H1 (cell line): ENCODE results near the gene PRDM5. TPM values are rescaled to one million over a fixed set of nuclear protein-coding genes. Genes with fewer than 3 reads are reported as not detected.

Source experiments
- CTCF ChIA-PET: fragments of 300-600 bp; sonication (Branson Sonifier 250); formaldehyde crosslinking; loops from one replicate; lab custom pipeline; 2021; ENCODE audit not compliant: partially characterized antibody; lab: Charles Lee
- POLR2A ChIA-PET: fragments of 300-600 bp; sonication (Branson Sonifier 250); formaldehyde crosslinking; loops from one replicate; lab custom pipeline; 2021; ENCODE audit warnings: inconsistent platforms; ENCODE audit not compliant: partially characterized antibody; lab: Charles Lee
- DNase-seq, 2 experiments: peaks; one replicate each; pipeline versions ENCODE4 v3.0.0 to v3.0.0-alpha.2; 2010 to 2022; ENCODE audit warnings: low spot score in 2 of 2, low read depth in 1 of 2, mixed read lengths in 1 of 2
- FAIRE-seq: peaks from 2 replicates; lab custom pipeline; 2011; peaks lifted over from hg19 to GRCh38; lab: Jason Lieb, UNC
- H2AFZ ChIP-seq: 2 replicates; pipeline ENCODE4 v1.8.1; 2012; ENCODE audit warnings: low read length, inconsistent platforms
- H2AK5ac ChIP-seq: 2 replicates; pipeline ENCODE4 v1.6.1; 2013; ENCODE audit warnings: low read depth, low read length
- H2BK120ac ChIP-seq: replicated peaks from 2 replicates; pipeline ENCODE3; 2013; ENCODE audit warnings: low read depth, low read length, inconsistent platforms
- H2BK12ac ChIP-seq: 2 replicates; pipeline ENCODE4 v1.6.1; 2013; ENCODE audit warnings: low read depth, low read length
- H2BK15ac ChIP-seq: 2 replicates; pipeline ENCODE4 v1.6.1; 2013; ENCODE audit warnings: low read length
- H2BK20ac ChIP-seq: 2 replicates; pipeline ENCODE4 v1.6.1; 2013; ENCODE audit warnings: low read length
- H2BK5ac ChIP-seq: 2 replicates; pipeline ENCODE4 v1.6.1; 2013; ENCODE audit warnings: low read depth, low read length
- H3K14ac ChIP-seq: 2 replicates; pipeline ENCODE4 v1.6.1; 2013; ENCODE audit warnings: inconsistent platforms; ENCODE audit not compliant: insufficient read length
- H3K18ac ChIP-seq: 2 replicates; pipeline ENCODE4 v1.6.1; 2013; ENCODE audit warnings: low read length; ENCODE audit errors: extremely low read depth
- H3K23ac ChIP-seq: 2 replicates; pipeline ENCODE4 v1.6.1; 2013; ENCODE audit warnings: inconsistent platforms; ENCODE audit not compliant: insufficient read length
- H3K23me2 ChIP-seq: 2 replicates; pipeline ENCODE4 v1.6.1; 2013; ENCODE audit warnings: low read depth, low read length
- H3K27ac ChIP-seq: 2 replicates; pipeline ENCODE4 v1.6.1; 2011; ENCODE audit warnings: low read depth, low read length, inconsistent platforms
- H3K27me3 ChIP-seq, 4 experiments: replicated peaks in 1 of 4; 1 replicate in 1 of 4; 2 replicates in 3 of 4; pipeline versions ENCODE4 v1.6.1 to v1.8.1; 2011 to 2013; ENCODE audit warnings: low read length in 3 of 4, mild to moderate bottlenecking in 3 of 4, inconsistent platforms in 2 of 4, mixed read lengths in 2 of 4, moderate library complexity in 1 of 4; ENCODE audit not compliant: control insufficient read depth in 3 of 4, insufficient read depth in 3 of 4; ENCODE audit errors: extremely low read depth in 1 of 4
- H3K36me3 ChIP-seq, 4 experiments: 2 replicates each; pipeline versions ENCODE4 v1.6.1 to v1.8.1; 2011 to 2013; ENCODE audit warnings: mild to moderate bottlenecking in 4 of 4, low read length in 3 of 4, moderate library complexity in 2 of 4, control low read depth in 1 of 4, inconsistent platforms in 1 of 4; ENCODE audit not compliant: insufficient read depth in 4 of 4, control insufficient read depth in 2 of 4
- H3K4ac ChIP-seq: replicated peaks from 2 replicates; pipeline ENCODE3; 2013; ENCODE audit warnings: low read length, low read depth, mixed read lengths, inconsistent platforms; ENCODE audit not compliant: insufficient read length
- H3K4me1 ChIP-seq, 4 experiments: replicated peaks in 1 of 4; 1 replicate in 1 of 4; 2 replicates in 3 of 4; pipeline versions ENCODE4 v1.6.1 to v1.8.1; 2011 to 2013; ENCODE audit warnings: low read length in 3 of 4, inconsistent platforms in 2 of 4, mixed read lengths in 1 of 4; ENCODE audit not compliant: insufficient read depth in 4 of 4, control insufficient read depth in 3 of 4
- H3K4me2 ChIP-seq, 2 experiments: 2 replicates each; pipeline versions ENCODE4 v1.6.1 to v1.8.1; 2011 to 2013; ENCODE audit warnings: low read depth in 2 of 2, low read length in 2 of 2, control low read depth in 1 of 2, inconsistent platforms in 1 of 2, mild to moderate bottlenecking in 1 of 2; ENCODE audit not compliant: insufficient read depth in 1 of 2
- H3K4me3 ChIP-seq, 4 experiments: fragments of 200-600, 300-600 bp in 1 of 4; sonication (generic), shearing (Covaris generic), sonication (Bioruptor Twin) in 1 of 4; 2 replicates each; pipeline versions ENCODE4 v1.5.1 to v1.8.1; 2011 to 2016; ENCODE audit warnings: low read length in 4 of 4, low read depth in 3 of 4, control low read depth in 2 of 4, inconsistent platforms in 2 of 4, mild to moderate bottlenecking in 2 of 4, mixed read lengths in 1 of 4, moderate library complexity in 1 of 4; ENCODE audit not compliant: insufficient read depth in 2 of 4; ENCODE audit errors: extremely low read depth in 1 of 4
- H3K56ac ChIP-seq: replicated peaks from 2 replicates; pipeline ENCODE3; 2013; ENCODE audit warnings: low read depth, mild to moderate bottlenecking, mixed read lengths, low read length, inconsistent platforms; ENCODE audit not compliant: insufficient read length
- H3K79me1 ChIP-seq: 2 replicates; pipeline ENCODE4 v1.6.1; 2013; ENCODE audit warnings: low read depth, low read length, control low read depth
- H3K79me2 ChIP-seq, 2 experiments: 2 replicates each; pipeline versions ENCODE4 v1.6.1 to v1.8.1; 2012 to 2013; ENCODE audit warnings: low read length in 2 of 2, mild to moderate bottlenecking in 2 of 2, inconsistent platforms in 1 of 2; ENCODE audit not compliant: insufficient read depth in 2 of 2, control insufficient read depth in 1 of 2
- H3K9ac ChIP-seq, 4 experiments: replicated peaks in 1 of 4; 1 replicate in 1 of 4; 2 replicates in 3 of 4; pipeline versions ENCODE4 v1.6.1 to v1.8.1; 2011 to 2013; ENCODE audit warnings: low read depth in 3 of 4, low read length in 3 of 4, control low read depth in 2 of 4, mild to moderate bottlenecking in 2 of 4, moderate library complexity in 2 of 4, inconsistent platforms in 1 of 4; ENCODE audit errors: extremely low read depth in 1 of 4
- H3K9me3 ChIP-seq, 2 experiments: 2 replicates each; pipeline versions ENCODE4 v1.6.1 to v1.8.1; 2012 to 2013; ENCODE audit warnings: mild to moderate bottlenecking in 2 of 2, moderate library complexity in 2 of 2, control low read depth in 1 of 2, inconsistent platforms in 1 of 2, low read depth in 1 of 2, low read length in 1 of 2, mixed read lengths in 1 of 2; ENCODE audit not compliant: insufficient read depth in 2 of 2
- H4K20me1 ChIP-seq, 2 experiments: replicated peaks in 1 of 2; 2 replicates each; pipeline versions ENCODE3 to v1.8.1; 2011 to 2013; ENCODE audit warnings: inconsistent platforms in 2 of 2, low read length in 2 of 2, mild to moderate bottlenecking in 1 of 2; ENCODE audit not compliant: insufficient read depth in 2 of 2, control insufficient read depth in 1 of 2
- H4K5ac ChIP-seq: 2 replicates; pipeline ENCODE4 v1.6.1; 2013; ENCODE audit warnings: low read length, low read depth, mixed read lengths, inconsistent platforms; ENCODE audit not compliant: insufficient read length
- H4K8ac ChIP-seq: 2 replicates; pipeline ENCODE4 v1.8.0; 2013; ENCODE audit warnings: mild to moderate bottlenecking, moderate library complexity, low read length, inconsistent platforms; ENCODE audit not compliant: insufficient read depth; ENCODE audit errors: extremely low read depth
- H4K91ac ChIP-seq: replicated peaks from 2 replicates; pipeline ENCODE3; 2013; ENCODE audit warnings: low read length, mixed read lengths, inconsistent platforms; ENCODE audit not compliant: insufficient read length
- NRF1 ChIP-seq: IDR thresholded peaks from 2 replicates; pipeline ENCODE4 v1.6.1; 2011; ENCODE audit warnings: mild to moderate bottlenecking, low read depth, low read length, improper control_type of control experiment
- WGBS, 2 experiments: shearing (Covaris generic) in 1 of 2; methylation state at CpG; one replicate each; pipeline versions ENCODE4 v1.1.6 to v1.1.7; 2013 to 2015; ENCODE audit warnings: low lambda C conversion rate in 2 of 2, mixed read lengths in 2 of 2, inconsistent platforms in 1 of 2, low coverage in 1 of 2, missing lambda C conversion rate in 1 of 2; ENCODE audit not compliant: insufficient replicate concordance in 2 of 2, insufficient coverage in 1 of 2, insufficient read length in 1 of 2; ENCODE audit errors: extremely low coverage in 1 of 2, missing lambda C conversion rate in 1 of 2; 5-methylcytosine and 5-hydroxymethylcytosine counted together
- polyA plus RNA-seq, 7 experiments: library from polyadenylated mRNA; depleted of rRNA in 3 of 7; stranded (reverse) in 5 of 7; unstranded in 2 of 7; fragments of >200 nt in 5 of 7; fragments of 200-250 nt in 2 of 7; gene quantifications; 1 replicate in 5 of 7; 2 replicates in 1 of 7; 4 replicates in 1 of 7; pipeline versions ENCODE4 v1.2.1 to v1.2.3, GENCODE V29; 2011 to 2013; ENCODE audit warnings: missing spikeins in 2 of 7, mixed read lengths in 2 of 7
- total RNA-seq: library from RNA; stranded (reverse); fragmentation: NEBNext Ultra II Directional; extraction: Animal tissue kit (Norgen Biotek cat#: 25700); gene quantifications from 2 replicates; pipeline ENCODE4 v1.2.1, GENCODE V29; 2021
- TF ChIP-seq, protein P1 (sequence below): IDR thresholded peaks from 2 replicates; pipeline ENCODE4 v1.6.1; 2011; ENCODE audit warnings: low read depth, mild to moderate bottlenecking, low read length; ENCODE audit not compliant: insufficient read depth

PRDM5 gene
- total and polyA plus RNA-seq, 2 of the 8 experiments (the other 6 are each of a cell fraction or from before 2014, with no cell fraction given): 8.2 to 23.4 TPM

DNA sequence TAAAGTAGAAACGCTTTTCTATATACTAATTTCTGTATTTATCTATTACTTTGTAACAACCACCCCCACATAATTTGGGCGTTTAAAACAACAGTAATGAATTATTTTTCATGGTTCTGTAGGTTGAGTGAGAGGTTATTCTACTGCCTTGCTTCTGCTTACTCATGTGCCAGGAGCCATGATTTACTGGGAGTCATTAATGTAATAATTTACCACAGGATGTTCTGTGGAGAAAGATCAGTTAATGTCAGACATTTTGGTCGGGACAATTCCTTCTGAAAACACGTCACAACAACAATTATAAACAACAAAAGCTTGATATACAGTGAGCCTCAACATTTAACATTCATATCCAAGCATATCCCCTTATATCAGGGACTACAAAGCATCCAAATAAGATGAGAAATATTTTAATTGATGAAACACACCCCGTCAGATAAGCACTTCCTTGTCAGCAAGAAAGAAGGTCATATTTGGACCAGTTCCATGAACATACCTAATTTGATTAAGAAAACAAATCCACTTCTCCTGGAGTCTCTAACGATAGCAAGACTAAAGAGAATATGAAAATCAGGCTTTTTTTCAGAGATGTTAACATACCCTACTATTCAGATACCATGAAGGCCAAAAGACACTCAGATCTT, 238.5 kb downstream of the PRDM5 start:
- H3K18ac ChIP-seq: no peak overlapping the region
- no peak overlapping the region for H2BK120ac ChIP-seq
- no peak for DNase-seq
- 82% methylated on average over 6 of the region's 6 CpGs; no CpG with 5 or more reads in 1 of the 2 experiments for WGBS, 2 experiments
- no peak overlapping the region for H4K5ac ChIP-seq
- no peak overlapping the region for H3K23ac ChIP-seq
- H2BK5ac ChIP-seq: no peak overlapping the region
- FAIRE-seq: no peak
- H3K27ac ChIP-seq: no peak overlapping the region
- H3K9me3 ChIP-seq: no peaks in the 10 kb centered on the region
- no peak overlapping the region for H4K91ac ChIP-seq
- no peaks in the 10 kb centered on the region for H3K79me1 ChIP-seq
- no peak overlapping the region for H3K4me3 ChIP-seq
- H2AFZ ChIP-seq: no peak overlapping the region
- H3K79me2 ChIP-seq: no peaks in the 10 kb centered on the region
- no peak overlapping the region for H2BK12ac ChIP-seq
- peaks cover 0 to 4% (median 0%) of the 10 kb centered on the region in 4 experiments; a peak in 1 of 7 replicates for H3K4me1 ChIP-seq
- no peak overlapping the region for H3K14ac ChIP-seq
- H2AK5ac ChIP-seq: no peak overlapping the region
- ChIA-PET CTCF (interaction anchor here (1.9 kb wide), 1 partner anchor 11 kb away, joined by 9 read pairs; no protein-coding TSS in a partner anchor), POLR2A (interaction anchor here (1.4 kb wide), 1 partner anchor 11 kb away, joined by 6 read pairs; no protein-coding TSS in a partner anchor)
- H3K4me2 ChIP-seq: no peak overlapping the region
- no peak overlapping the region for H3K4ac ChIP-seq
- no peaks in the 10 kb centered on the region for H3K27me3 ChIP-seq
- H3K56ac ChIP-seq: no peak overlapping the region
- no peaks in the 10 kb centered on the region for H3K36me3 ChIP-seq
- no peaks in the 10 kb centered on the region for H4K20me1 ChIP-seq
- no peak overlapping the region for H3K9ac ChIP-seq
- H2BK20ac ChIP-seq: no peak overlapping the region
- no peak overlapping the region for H2BK15ac ChIP-seq
- H4K8ac ChIP-seq: no peak overlapping the region
- TF ChIP-seq, protein P1, sequence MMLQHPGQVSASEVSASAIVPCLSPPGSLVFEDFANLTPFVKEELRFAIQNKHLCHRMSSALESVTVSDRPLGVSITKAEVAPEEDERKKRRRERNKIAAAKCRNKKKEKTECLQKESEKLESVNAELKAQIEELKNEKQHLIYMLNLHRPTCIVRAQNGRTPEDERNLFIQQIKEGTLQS: no peak
- TF ChIP-seq NRF1: no peak
- H3K23me2 ChIP-seq: no peaks in the 10 kb centered on the region
